NCI-H2227 treated with DMSO at 0.1 percent for 48 hours (cell line): ENCODE measurements around the gene ANKRD62.
"Not testable (repeated sequence)": the region's sequence is repeated elsewhere in the genome, so short reads cannot be mapped to it uniquely, and the experiment has no call there.

Experiments used
- DNase-seq: peaks from one replicate; lab custom pipeline; 2025; lab: John Stamatoyannopoulos, UW

Gene ANKRD62

DNA sequence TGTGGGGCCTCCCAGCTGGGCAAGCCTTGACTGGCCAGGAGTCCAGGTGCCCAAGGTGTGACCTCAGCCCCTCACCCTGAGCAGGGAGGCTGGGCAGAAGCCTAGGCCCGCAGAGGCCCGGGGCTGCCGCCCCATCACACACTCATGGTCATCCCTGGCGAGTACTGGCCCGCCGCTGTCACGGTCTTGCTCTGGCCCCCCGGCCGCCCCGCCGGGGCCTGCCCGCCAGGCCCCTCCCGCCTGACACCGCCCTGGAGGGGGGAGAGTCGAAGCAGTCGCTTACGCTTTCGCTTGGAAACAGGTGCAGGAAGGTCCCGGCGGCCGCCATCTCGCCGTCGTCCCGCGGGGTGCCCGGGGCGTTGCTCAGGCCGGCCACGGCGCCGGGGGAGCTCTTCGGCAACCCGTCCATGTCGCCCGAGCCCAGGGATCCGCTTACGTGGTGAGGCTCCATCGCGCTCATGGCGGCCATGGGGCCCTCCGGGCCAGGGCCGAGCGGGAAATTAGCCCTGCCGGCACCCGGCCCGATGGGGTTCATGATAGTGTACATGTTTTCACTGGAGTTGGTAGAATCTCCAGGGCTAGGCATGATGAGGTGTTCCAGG is 26.6 kb upstream of the ANKRD62 start:
- DNase-seq: no peak

DNA sequence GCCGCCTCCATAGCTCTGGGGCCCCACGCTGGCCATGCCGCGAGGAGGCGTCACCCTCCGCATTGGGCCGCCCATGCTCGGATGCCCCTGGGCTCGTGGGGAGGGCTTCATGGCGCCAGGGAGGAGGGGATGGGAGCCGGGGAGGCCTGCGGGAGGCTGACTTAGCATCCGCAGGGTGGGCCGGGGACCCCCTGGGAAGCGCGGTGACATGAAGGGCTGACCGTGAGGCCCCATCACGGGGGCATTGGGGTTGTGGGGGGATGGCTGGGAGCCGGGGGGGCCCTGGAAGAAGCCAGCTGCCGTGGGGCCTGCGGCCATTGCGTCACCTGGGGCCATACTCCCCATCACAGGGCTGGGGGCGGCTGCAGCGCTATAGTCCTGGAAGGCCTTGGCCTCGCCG is 26.0 kb upstream of the ANKRD62 start:
- no peak for DNase-seq

DNA sequence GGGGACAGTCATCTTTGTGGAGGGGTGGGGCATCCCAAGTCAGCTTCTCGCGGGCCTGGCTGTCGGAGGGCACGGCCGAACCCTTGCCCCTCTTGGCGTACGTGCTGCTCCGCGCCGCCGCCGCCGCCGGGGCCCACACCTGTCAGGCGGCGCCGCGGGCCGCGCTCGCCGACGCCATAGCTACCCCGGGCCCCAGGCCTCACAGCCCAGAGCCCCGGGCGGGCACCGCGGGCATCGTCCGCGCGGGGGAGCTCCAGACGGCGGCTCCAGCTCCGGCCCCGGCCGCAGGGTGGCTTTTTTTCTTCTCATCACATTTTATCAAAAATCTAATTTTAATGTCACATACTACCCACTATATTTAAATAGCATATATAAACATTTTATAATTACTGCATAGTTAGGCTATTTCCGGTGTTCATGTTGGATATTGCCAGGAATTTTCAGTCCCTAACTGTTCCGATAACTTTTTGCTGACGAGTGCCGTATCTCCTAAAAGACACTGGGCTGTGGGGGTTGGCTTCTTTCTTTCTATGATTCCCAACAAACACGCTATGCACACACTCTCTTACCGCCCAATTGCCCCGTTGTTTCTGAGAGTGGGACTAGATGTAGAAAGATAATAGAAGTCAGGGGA is 25.2 kb upstream of the ANKRD62 start:
- not testable (repeated sequence) for DNase-seq

DNA sequence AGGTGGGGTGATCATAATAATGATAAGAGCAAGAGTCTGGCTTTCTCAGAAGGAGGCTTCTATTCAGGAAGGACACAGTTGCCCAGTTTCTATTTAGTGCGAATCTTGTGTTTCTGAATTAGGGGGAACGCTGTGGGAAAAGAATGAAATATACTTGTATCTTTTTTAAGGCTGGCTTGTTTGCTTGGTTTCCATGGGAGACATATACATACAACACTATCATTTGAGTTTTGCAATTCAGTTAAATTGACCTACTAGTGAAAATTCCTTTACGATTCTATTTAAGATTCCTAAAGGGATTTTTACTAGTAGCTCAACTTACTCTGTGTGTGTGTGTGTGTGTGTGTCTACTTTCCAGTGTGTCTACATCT is 24.7 kb upstream of the ANKRD62 start:
- DNase-seq: no peak

DNA sequence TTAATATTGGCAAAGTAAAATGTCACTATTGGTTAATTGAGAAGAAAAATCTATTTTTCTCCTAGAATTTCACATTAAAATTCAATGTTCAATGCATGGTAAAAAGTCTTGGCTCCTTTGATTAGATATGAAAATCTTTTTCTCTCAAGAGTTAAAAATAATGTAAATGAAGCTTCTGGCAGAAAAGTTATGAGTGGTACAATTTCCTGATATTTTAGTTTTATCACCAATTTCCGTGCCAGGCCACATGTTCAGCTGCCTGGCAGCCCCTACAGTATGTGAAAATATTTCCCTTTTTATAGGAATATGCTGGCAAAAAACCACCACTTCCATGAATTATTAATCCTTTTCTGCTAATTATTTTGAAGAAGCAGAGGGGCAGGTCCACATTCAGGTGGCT is 22.6 kb upstream of the ANKRD62 start:
- DNase-seq: not testable (repeated sequence)

DNA sequence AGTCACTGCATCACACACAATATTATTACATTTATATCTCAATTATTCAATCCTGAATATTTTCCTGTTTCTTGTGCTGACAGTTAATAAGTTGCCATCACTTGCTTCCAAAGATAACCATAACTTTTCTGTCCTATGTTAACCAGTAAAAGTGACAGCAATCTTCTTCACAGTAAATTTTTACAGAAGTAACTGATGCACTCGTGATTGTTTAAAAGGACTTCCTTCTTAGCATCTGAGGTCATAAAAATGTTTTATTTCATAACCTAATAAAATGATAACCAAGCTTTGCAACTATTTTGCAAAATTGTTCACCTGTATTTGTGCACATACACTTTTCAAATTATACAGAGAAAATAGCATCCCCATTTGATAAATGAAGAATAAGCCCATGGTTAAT is 20.6 kb upstream of the ANKRD62 start:
- DNase-seq: no peak

DNA sequence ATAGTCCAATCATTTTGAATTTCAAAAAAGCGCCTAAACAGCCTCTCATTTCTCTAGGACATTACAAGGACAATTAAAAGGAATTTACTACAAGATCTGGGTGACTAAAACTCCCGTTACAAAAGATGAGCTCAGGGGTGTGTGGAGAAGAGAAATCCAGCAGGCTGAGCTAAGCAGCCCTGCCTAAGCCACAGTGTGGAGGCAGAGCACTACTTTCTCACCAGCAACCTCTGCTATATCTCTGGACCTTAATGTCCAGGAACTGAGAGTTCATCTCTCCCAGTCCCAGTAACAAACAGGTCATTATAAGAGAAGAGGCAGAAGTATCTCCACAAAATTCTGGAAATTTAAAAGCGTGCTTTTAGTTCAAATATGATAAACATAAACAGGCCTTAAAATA is 18.9 kb upstream of the ANKRD62 start:
- no peak for DNase-seq

DNA sequence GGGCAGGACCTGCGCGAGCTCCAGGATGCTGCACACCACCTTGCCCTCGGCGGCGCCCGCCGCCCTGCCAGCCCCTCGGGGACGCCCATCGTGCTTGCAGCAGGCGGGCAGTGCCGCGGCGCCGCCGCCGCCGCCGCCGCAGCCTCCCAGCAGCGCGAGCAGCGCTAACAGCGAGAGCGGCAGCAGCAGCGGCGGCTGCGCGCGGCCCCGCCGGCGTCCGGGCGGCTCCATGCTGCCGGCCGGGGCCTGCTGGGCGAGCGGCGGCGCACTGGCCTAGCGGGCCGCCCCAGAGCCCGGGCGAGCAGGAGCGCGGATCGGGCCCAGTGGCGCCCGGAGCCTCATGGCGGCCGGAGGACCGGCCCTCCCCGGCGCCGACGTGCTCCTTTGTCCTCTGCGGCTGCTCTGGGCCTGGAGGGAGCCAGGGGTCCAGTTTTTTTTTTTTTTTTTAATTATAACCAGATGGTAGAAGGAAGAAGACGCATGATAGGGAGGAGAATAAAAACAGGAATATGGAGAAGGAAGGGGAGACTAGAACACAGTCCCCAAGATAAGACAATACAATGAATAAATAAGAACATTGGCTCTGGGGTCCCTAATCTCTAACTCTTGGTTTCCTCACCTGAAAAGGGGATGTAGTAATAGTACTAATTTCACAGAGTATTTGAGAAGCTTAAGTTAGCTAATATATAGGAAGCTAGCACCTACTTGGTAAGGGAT is 17.1 kb upstream of the ANKRD62 start:
- DNase-seq: peak; percentile 55

DNA sequence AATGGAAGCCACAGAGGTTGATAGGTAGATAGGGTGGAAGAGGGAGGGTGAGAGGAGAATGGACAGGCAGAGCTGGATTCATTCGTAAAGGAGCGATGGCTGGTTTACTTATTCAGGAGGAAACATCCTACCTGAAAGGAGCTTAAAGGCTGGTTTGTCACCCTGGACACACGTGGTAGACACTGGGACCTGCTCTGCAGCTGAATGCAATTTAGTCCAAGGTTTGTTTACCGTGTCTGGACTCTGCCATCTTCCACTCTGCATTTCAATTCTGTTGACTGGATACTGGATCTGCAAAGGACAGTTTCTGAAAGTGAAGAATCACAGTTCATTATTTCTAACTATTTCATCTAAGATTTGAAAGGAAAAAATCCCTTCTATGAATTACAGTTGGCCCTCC is 15.6 kb upstream of the ANKRD62 start:
- DNase-seq: not testable (repeated sequence)

DNA sequence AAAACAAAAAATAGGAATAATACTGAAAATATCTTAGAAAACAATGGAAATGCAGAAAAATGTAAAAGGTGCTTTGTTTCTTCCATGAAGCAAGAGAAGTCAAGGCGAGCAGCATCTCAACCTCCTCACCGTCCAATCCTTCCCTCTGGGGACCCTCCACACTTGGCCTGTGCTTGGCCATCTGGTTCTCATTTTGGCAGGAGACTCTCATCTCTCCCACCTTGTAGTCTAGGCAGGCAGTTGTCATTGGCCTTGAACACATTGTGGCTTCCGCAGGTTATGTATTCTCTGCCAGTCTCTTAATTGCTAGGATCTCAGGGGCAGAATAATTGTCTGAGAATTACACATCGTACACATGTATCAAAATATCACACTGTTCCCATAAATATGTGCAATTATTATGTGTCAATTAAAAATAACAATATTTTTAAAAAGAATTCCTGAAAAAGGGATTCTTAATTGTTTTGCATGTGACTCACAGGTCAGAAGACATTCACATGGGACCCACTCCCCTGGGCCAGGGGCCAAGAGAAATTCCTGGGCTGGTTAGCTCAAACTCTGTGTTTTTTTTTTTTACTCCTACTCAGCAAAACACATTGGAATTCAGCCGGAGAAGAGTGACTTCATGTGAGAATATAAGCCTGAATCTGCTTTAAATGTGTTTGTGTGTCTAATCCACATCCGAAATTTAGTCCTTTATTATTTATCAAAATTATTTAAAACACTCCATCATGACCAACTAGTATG is 14.0 kb upstream of the ANKRD62 start:
- no peak for DNase-seq

DNA sequence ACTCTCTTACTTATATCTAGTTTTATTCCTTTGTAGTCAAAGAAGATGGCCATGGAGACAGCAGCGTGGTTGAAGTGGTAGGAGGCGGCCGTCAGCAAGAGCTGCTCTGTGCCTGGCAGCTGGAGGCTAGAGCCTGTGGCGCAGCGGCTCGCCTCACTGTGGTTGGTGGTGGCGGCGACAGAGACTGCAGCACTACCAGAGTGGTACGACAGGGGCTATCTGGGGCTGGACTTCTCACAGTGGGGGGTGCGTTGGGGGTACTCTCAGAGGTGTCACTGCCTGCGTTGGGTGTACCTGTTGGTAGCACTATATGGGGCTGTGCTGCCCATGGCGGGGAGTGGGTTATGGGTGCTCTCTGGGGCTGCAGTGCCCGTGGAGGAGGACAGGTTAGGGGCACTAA is 8.5 kb upstream of the ANKRD62 start:
- no peak for DNase-seq

DNA sequence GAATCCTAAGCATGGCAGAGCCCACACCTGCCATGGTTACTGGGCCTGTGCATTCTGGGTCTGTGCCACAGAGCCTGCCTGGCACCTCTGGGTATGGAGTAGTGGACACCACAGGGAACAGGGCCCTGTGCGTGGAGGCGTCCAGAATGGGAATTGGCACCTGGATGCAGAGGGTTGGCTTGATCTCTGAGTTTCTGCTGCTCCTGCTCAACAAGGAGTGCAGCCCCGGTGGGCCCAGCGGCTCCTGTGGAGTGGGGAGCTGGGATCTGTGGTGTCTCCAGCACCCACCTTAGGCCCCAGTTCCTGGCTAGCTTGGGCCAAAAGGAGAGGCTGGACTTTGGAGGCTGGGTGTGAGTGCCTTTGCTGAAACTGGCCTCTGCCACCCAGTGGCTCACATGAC is 7.9 kb upstream of the ANKRD62 start:
- DNase-seq: no peak

DNA sequence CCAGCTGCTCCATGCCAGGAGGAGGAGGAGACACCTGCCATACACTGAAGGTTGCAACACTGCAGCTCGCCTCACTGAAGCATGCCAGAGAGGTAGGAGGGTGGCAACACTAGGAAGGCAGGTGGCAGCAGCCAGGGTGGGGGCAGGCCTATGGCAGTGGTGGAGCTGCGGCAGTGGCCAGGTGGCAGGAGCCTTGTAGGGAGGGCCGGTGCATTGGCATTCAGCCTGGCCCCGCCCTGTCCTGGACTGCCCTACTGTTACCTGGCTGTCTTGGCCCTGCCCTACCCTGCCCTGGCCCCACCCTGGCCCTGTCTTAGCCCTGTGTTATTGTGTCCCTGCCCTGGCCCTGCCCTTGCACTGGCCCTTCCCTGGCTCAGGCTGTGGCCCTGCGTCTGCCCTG is 7.4 kb upstream of the ANKRD62 start:
- DNase-seq: no peak

DNA sequence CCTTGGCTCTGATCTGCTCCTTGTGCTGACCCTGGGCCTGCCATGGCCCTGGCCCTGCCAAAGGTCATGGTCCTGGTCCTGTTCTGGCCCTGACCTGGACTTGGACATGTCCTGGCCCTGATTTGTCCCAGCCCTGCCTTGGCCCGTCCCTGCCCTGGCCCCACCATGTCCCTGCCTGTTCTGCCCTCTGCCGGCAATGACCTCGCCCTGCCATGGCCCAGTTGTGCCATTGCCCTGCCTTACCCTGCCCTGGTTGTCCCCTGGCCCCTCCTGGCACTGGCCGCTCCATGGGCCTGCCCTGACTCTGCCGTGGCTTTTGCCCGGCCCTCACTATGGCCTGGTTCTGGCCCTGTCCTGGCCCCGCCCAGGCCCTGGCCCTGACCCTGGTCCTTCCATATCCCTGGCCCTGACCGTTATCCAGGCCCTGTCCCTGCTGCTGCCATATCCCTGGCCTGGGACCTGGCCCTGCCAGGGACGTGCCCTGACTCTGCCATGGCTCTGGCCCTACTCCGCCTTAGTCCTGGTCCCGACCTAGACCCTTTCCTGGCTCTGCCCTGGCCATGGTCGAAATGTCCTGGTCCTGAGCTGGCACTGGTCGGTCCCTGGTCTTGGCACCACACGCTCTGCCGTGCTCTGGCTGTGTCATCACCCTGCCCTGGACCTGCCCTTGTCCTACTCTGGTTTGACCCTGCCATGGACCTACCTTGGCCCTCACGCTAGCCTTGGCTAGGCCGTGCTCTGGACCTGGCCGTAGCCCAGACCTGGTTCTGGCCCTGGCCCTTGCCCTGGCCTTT is 6.8 kb upstream of the ANKRD62 start:
- DNase-seq: no peak

DNA sequence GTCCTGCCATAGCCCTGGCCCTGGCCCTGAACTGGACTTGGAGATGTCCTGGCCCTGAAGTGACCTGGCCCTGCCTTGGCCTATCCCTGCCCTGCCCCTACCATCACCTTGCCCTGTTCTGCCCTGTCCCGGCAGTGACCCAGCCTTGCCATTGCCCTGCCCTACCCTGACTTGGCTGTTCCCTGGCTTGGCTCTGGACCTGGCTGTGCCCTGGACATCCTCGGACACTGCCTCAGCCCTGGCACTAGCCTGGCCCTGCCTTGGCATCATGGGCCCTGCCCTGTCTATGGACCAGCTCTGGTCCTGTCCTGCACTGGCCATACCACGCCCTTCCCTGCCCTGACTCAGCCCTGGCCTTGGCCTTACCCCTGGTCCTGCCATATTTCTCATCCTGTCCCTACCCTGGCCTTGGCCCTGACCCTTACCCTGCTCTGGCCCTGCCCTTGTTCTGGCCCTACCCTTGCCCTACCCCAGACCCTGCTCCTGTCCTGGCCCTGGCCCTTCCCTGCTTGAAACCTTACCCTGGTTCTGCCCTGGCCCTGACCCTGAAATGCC is 6.1 kb upstream of the ANKRD62 start:
- no peak for DNase-seq

DNA sequence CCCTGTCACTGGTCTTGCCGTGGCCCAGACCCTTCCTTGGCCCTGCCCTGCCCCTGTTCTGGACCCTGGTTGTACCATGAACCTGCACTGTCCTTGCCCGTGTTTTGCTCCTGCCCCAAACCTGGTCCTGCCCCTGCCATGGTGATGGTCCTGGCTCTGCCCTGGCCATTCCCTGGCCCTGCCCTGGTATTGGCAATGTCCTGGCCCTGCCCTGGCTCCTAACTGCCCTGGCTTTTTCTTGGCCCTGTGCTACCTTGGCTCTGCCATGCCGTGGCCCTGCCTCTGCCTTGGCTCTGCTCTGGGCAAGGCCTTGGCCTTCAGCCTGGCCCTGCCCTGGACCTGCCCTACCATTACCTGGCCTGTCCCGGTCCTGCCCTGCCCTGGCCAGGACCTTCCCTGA is 5.5 kb upstream of the ANKRD62 start:
- no peak for DNase-seq

DNA sequence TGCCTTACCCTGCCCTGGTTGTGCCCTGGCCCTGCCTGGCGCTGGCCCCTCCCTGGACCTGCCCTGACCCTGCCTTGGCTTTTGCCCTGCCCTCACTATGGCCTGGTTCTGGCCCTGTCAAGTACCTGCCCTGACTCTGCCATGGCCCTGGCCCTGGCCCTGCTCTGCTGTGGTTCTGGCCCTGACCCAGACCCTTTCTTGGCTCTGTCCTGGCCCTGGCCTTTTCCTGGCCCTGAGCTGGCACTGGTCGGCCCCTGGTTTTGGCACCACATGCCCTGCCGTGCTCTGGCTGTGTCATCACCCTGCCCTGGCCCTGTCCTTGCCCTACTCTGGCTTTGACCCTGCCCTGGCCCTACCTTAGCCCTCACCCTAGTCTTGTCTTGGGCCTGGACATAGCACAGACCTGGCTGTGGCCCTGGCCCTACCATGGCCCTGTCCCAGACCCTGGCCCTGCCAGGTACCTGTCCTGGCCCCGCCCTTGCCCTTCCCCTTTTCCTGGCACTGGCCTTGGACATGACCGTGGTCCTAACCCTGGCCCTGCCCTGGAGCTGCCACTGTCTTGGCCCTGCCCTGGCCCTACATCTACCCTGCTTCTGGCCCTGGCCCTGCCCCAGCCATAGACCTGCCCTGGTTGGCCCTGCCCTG is 4.8 kb upstream of the ANKRD62 start:
- DNase-seq: no peak

DNA sequence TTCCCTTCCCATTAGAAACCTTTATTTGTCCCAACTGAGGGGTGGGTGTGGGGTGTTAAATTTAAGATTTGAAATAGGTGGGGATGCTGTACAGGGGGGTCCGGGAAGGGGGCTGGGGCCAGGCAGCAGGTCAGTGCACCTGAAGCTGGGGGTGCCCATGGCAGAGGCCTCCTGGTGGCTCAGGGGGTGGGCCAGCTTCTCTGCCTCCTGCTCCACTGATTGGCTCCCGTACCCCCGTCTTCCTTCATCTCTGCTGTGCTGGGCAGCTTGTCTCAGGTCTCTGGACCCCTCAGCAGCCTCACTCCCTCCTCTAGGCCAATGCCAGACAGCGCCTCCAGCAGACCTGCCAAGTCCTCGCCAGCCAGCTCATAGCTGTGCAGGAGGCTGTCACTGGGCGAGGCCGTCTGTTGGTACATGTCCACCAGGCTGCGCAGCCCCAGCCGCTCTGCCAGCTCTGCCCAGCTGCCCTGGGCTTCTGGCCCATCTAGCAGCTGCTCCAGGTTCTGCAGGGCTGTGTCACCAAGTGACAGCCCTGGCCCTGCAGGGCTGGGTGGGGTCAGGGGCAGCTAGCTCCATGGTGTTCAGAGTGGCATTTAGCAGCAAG is 2.0 kb upstream of the ANKRD62 start:
- DNase-seq: no peak

DNA sequence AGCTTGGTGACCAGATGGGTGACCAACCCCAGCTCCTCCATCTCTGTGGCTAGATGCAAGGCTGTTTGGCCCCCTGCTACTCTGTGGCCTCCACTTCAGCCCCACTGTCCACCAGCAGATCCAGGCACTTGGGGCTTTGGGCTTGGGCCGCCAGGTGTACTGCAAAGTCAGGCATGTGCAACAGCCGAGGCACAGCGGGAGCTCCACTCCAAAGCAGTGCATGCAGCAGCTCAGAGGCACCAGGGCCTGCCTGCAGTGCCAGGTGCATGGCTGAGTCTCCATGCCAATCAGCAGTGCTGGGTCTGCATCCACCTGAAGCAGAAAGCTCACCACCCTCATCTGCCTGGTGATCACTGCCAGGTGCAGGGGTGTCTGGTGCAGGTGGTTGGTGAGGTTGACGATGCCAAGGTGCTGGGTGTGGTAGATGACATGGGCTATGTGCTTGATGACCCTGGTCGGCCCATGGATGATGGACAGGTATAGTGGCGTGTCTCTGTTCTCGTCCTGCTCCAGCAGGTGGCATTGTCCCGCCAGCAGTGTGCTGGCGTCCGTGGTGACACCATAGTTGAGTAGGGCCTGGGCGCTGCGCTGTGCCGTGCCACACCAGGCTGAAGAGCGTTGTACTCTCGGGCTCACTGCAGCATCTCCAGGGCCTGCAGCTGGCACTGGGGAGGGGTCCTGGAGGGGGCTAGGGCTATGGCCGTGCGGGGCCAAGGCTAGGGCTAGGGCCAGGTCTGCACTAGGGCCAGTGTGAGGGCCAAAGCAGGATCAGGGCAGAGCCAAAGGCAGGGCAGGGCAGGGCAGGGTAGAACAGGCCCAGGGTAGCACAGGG is 1.0 kb upstream of the ANKRD62 start:
- no peak for DNase-seq

DNA sequence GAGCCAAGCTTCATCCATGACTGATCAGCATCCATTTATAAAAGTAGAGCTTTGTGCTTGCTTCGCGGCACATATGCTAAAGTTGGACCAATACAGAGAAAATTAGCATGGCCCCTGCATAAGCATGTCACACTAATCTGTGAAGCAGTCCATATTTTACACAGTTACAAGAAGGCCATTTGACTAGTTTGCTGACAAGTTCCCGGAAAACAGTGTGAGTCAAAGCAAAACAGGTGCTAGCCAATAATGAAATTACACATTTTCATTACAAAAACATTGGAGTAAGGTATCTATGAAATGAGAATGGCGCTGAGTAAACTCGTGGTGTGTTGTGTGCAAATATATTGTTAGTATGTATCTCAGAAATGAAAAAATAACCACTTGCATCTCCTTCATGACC is 4.7 kb downstream of the ANKRD62 start:
- no peak for DNase-seq
